ENCODE measurements around the gene PTK7. TPM values are rescaled to one million over a fixed set of nuclear protein-coding genes. Genes with fewer than 3 reads are reported as not detected.
A peak's percentile ranks its signal among the peaks of the same experiment; 100 is the strongest.

Gene PTK7
- total RNA-seq, 1 donor from 2014 or later: 308 TPM

- H3K4me3 Mint-ChIP-seq: peak overlapping the region; percentile 98
- peaks cover 21% of the 10 kb centered on the region for H3K36me3 Mint-ChIP-seq
- DNase-seq (ENCODE audit: low spot score in 2 of 2, unreplicated experiment in 2 of 2): no peak
- TF ChIP-seq, protein P1, sequence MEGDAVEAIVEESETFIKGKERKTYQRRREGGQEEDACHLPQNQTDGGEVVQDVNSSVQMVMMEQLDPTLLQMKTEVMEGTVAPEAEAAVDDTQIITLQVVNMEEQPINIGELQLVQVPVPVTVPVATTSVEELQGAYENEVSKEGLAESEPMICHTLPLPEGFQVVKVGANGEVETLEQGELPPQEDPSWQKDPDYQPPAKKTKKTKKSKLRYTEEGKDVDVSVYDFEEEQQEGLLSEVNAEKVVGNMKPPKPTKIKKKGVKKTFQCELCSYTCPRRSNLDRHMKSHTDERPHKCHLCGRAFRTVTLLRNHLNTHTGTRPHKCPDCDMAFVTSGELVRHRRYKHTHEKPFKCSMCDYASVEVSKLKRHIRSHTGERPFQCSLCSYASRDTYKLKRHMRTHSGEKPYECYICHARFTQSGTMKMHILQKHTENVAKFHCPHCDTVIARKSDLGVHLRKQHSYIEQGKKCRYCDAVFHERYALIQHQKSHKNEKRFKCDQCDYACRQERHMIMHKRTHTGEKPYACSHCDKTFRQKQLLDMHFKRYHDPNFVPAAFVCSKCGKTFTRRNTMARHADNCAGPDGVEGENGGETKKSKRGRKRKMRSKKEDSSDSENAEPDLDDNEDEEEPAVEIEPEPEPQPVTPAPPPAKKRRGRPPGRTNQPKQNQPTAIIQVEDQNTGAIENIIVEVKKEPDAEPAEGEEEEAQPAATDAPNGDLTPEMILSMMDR (IDR thresholded peaks at IDR 0.05; ENCODE audit: unreplicated experiment): no peak
- no peaks in the 10 kb centered on the region for H3K27me3 Mint-ChIP-seq (ENCODE audit: low read depth)
- H3K27ac Mint-ChIP-seq: peak overlapping the region; percentile 98
- H3K4me1 Mint-ChIP-seq: peaks cover 31% of the 10 kb centered on the region
- no peaks in the 10 kb centered on the region for H3K9me3 Mint-ChIP-seq
Observed at GRCh38 chr6:43058531-43058930, 17.6 kb upstream of the PTK7 start.

DNA sequence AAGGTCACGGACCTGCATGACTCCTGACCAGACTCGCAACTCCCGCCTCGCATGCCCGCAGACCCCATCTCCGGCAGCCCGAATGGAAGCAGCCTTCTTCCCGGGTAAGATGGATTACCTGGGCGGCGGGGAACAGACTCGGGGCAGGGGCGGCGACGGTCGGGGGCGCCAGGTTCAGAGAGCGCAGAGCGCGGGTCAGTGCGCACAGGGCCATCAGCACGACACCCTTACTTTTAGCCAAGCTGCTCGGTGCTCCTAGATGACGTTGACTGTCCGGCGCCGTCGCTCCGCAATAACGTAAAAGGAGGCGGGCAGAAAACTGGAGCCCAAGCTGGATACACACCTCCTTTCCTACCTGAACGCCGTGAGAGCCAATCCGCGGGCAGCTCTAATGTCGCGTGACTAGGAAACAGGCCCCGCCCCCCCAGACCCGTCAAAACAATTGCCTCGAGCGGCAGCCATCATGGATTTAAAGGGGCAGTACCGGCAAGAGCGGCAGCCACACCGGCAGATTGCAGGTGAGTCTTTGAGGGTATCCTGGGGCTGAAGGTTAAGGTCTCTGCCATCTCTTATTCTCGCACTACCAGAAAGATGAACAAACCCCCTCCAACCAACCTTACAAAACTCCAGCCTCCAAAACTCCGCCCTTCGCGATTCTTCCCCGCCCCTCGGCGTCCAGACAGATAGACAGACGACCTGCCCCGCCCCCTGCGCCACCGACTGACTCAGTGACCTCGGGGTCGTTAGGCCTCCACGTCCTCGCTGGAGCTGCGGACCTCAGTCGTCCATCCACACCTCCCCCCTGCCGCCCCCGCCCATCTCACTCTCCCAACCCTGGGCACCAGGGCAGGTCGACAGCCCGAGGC is 16.7 kb upstream of the PTK7 start, which contains the start of the genes KLC4 and MRPL2:
KLC4 (plus strand) TSS at position 464 of the 866 bp plus-strand sequence. CDS start 1,705 bp downstream, outside the sequence.
MRPL2 (minus strand) TSS at position 267 of the 866 bp plus-strand sequence; CDS start at position 214, 53 bp downstream.
- H3K36me3 Mint-ChIP-seq: peaks cover 25% of the 10 kb centered on the region
- peak; percentile 94 to 96 for DNase-seq (ENCODE audit: low spot score in 2 of 2, unreplicated experiment in 2 of 2)

GRCh38 chr6:43060034-43060754 is 15.9 kb upstream of the PTK7 start:
- Mint-ChIP-seq H3K4me1 (peaks cover 28% of the 10 kb centered on the region), H3K9me3 (no peaks in the 10 kb centered on the region), H3K27me3 (ENCODE audit: low read depth) (no peaks in the 10 kb centered on the region), H3K36me3 (peaks cover 29% of the 10 kb centered on the region), H3K27ac (peak overlapping the region; percentile 98), H3K4me3 (peak overlapping the region; percentile 98)
- TF ChIP-seq, protein P1 (IDR thresholded peaks at IDR 0.05; ENCODE audit: unreplicated experiment): no peak
- DNase-seq (ENCODE audit: low spot score in 2 of 2, unreplicated experiment in 2 of 2): no peak

More for the DNA sequence above, 16.7 kb upstream of the PTK7 start, which contains the start of the genes KLC4 and MRPL2:
- TF ChIP-seq, protein P1 (IDR thresholded peaks at IDR 0.05; ENCODE audit: unreplicated experiment): no peak
- H3K27me3 Mint-ChIP-seq (ENCODE audit: low read depth): no peaks in the 10 kb centered on the region
- peak within 1 kb of the TSS; percentile 98 for H3K27ac Mint-ChIP-seq
- peak within 1 kb of the TSS; percentile 98 for H3K4me3 Mint-ChIP-seq
- peaks cover 28% of the 10 kb centered on the region for H3K4me1 Mint-ChIP-seq
- no peaks in the 10 kb centered on the region for H3K9me3 Mint-ChIP-seq

DNA sequence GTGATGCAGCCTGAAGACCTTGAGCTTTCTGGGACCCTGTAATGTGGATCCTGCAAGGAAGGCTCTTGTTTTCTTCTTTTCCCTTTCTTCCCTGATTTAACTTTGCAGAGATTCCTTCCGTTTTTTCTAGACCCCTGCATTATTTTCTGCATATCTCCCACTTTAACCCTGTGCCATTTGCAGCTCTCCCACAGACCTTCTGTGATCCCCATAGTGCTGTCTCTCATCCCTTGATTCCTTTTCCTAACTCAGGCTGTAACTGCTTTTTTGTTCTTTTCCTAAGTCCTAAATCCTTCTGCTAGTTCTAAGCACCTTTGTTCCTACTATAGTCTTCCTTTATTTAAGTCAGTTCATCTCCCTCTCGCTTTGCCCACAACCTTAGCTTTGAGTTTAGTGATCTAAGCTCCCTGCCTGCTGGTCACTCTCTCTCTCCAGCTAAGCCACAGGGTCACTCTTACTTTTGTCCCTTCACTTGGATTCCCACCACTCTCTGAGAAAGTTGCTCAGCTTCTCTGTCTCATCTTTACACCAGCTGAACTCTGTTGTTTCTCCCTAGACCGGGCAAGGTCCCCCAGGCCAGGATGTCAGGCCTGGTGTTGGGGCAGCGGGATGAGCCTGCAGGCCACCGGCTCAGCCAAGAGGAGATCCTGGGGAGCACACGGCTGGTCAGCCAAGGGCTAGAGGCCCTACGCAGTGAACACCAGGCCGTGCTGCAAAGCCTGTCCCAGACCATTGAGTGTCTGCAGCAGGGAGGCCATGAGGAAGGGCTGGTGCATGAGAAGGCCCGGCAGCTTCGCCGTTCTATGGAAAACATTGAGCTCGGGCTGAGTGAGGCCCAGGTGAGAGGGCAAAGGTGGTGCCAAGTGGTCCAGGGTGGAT is 15.1 kb upstream of the PTK7 start:
- Mint-ChIP-seq H3K4me3 (peak overlapping the region; percentile 98), H3K4me1 (peaks cover 28% of the 10 kb centered on the region), H3K9me3 (no peaks in the 10 kb centered on the region), H3K27ac (peak overlapping the region; percentile 98), H3K36me3 (peaks cover 26% of the 10 kb centered on the region), H3K27me3 (ENCODE audit: low read depth) (no peaks in the 10 kb centered on the region)
- TF ChIP-seq, protein P1 (IDR thresholded peaks at IDR 0.05; ENCODE audit: unreplicated experiment): no peak
- no peak for DNase-seq (ENCODE audit: low spot score in 2 of 2, unreplicated experiment in 2 of 2)

DNA sequence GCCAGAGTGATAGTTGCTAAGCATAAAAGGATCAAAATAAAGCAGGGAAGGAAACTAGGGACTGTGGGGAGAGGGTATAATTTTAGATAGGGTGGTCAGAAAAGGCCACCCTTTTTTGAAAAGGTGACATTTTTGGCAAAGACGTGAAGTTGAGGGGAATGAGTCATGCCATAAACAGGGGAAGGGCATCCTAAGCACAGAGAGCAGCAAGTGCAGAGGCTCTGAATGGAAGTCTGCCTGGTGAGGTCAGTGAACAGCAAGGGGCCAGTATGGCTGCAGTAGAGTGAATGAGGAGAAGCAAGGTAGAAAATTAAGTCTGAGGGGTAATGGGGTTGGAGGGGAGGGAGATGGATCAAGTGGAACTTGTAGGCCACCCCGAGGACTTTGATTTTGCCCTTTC is 14.3 kb upstream of the PTK7 start:
- no peak for DNase-seq (ENCODE audit: low spot score in 2 of 2, unreplicated experiment in 2 of 2)
- TF ChIP-seq, protein P1 (IDR thresholded peaks at IDR 0.05; ENCODE audit: unreplicated experiment): no peak
- Mint-ChIP-seq H3K36me3 (peaks cover 29% of the 10 kb centered on the region), H3K4me1 (peaks cover 28% of the 10 kb centered on the region), H3K9me3 (no peaks in the 10 kb centered on the region), H3K27me3 (ENCODE audit: low read depth) (no peaks in the 10 kb centered on the region), H3K27ac (peak overlapping the region; percentile 24), H3K4me3 (peak overlapping the region; percentile 98)

All from mesothelial cell of epicardium (in vitro differentiated cells).